Natural killer cell (primary cell): Measurements from ENCODE around the gene TMEM51. TPM values are rescaled to one million over a fixed set of nuclear protein-coding genes. Genes with fewer than 3 reads are reported as not detected.

Experiments used
- ATAC-seq, 3 donors: fragments of 150-1000 bp in 2 of 3; fragments of 200-7000 bp in 1 of 3; cut with Tn5 transposase; 1 replicate in 1 of 3; 2 replicates in 2 of 3; pipeline ENCODE4 v1.10.0; 2021; ENCODE audit warnings: mild to moderate bottlenecking in 2 of 3, moderate library complexity in 2 of 3
- DNase-seq, 2 donors: peaks; one replicate each; pipeline versions ENCODE4 v3.0.0 to v3.0.0-alpha.2; 2013 to 2021; ENCODE audit warnings: mixed read lengths in 1 of 2
- H3K27ac ChIP-seq: one replicate; pipeline ENCODE4 v1.5.1; 2013; ENCODE audit warnings: mild to moderate bottlenecking, low read length
- H3K27me3 ChIP-seq: one replicate; pipeline ENCODE4 v1.6.1; 2013; ENCODE audit warnings: low read length; ENCODE audit not compliant: control insufficient read depth, insufficient read depth
- H3K36me3 ChIP-seq: one replicate; pipeline ENCODE4 v1.6.1; 2013; ENCODE audit warnings: low read length; ENCODE audit not compliant: control insufficient read depth, insufficient read depth
- H3K4me1 ChIP-seq: one replicate; pipeline ENCODE4 v1.6.1; 2013; ENCODE audit warnings: low read length; ENCODE audit not compliant: control insufficient read depth, insufficient read depth
- H3K4me3 ChIP-seq: one replicate; pipeline ENCODE4 v1.5.1; 2013; ENCODE audit warnings: low read length
- H3K9me3 ChIP-seq: one replicate; pipeline ENCODE4 v1.6.1; 2013; ENCODE audit warnings: low read length; ENCODE audit not compliant: control insufficient read depth, insufficient read depth
- H3K27ac Mint-ChIP-seq, 2 donors: one replicate each; pipeline ENCODE4 v1.8.0; 2022; ENCODE audit warnings: mild to moderate bottlenecking in 2 of 2, mixed read lengths in 2 of 2, moderate library complexity in 1 of 2
- H3K27me3 Mint-ChIP-seq, 2 donors: one replicate each; pipeline ENCODE4 v1.8.0; 2022; ENCODE audit warnings: low read depth in 2 of 2, mixed read lengths in 2 of 2
- H3K36me3 Mint-ChIP-seq: one replicate; pipeline ENCODE4 v1.8.0; 2022; ENCODE audit warnings: mixed read lengths
- H3K4me1 Mint-ChIP-seq, 2 donors: one replicate each; pipeline ENCODE4 v1.8.0; 2022; ENCODE audit warnings: mixed read lengths in 2 of 2
- H3K4me3 Mint-ChIP-seq: one replicate; pipeline ENCODE4 v1.8.0; 2022; ENCODE audit warnings: mild to moderate bottlenecking, moderate library complexity, mixed read lengths
- H3K9me3 Mint-ChIP-seq, 2 donors: one replicate each; pipeline ENCODE4 v1.8.0; 2022; ENCODE audit warnings: mixed read lengths in 2 of 2
- CTCF ChIP-seq: fragments of 200-600 bp; IDR thresholded peaks from one replicate; pipeline ENCODE4 v1.8.0; 2022; ENCODE audit warnings: antibody characterized with exemption
- WGBS: methylation state at CpG from one replicate; pipeline ENCODE4 v1.1.7; 2013; ENCODE audit warnings: missing lambda C conversion rate; ENCODE audit not compliant: insufficient coverage; 5-methylcytosine and 5-hydroxymethylcytosine counted together
- intact Hi-C: fragments of 100-400 bp; cut with micrococcal nuclease; formaldehyde crosslinking; loops from one replicate; pipeline ENCODE4 v1.14.2; 2022
- total RNA-seq, 4 donors: library from RNA; stranded (reverse); fragments of 120-200 nt in 1 of 4; gene quantifications; one replicate each; pipeline versions ENCODE4 v1.2.3 to v1.2.4, GENCODE V29; 2013 to 2022

The TMEM51 gene
- total RNA-seq, 3 donors from 2014 or later (not counting 1 experiment from before 2014, with no cell fraction given) = not detected

DNA sequence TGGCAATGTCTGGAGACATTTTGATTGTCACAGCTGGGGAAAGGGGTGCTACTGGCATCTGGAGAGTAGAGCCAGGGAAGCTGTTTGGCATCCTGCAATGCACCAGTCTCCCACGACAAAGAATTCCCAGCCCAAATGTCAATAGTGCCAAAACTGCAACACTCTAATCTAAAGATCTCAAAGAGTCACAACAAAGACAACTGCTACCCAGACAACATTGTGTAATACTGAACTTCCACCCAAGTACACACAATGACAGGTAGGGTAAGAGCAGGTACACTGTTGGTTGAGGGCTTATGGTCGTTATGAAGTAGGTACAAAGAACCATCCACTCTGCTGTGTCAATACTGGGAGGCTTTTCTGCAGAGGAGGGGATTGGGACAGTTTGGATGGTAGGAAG is 8.2 kb upstream of the TMEM51 start:
- no peak overlapping the region for H3K27ac ChIP-seq
- intact Hi-C loops = no loop called here
- ATAC-seq (no peak), DNase-seq (no peak)
- TF ChIP-seq CTCF = no peak
- Mint-ChIP-seq H3K9me3 (no peaks in the 10 kb centered on the region), H3K36me3 (no peaks in the 10 kb centered on the region), H3K4me1 (peaks cover 0 to 9% of the 10 kb centered on the region in 2 donors), H3K27me3 (peaks cover 16 to 55% of the 10 kb centered on the region in 2 donors), H3K27ac (no peak overlapping the region), H3K4me3 (no peak overlapping the region)
- WGBS = 70% methylated on average over 2 of the region's 2 CpGs
- no peak overlapping the region for H3K4me3 ChIP-seq
- no peaks in the 10 kb centered on the region for H3K9me3 ChIP-seq
- no peaks in the 10 kb centered on the region for H3K36me3 ChIP-seq
- H3K4me1 ChIP-seq = peaks cover 6% of the 10 kb centered on the region
- peaks cover under 1% of the 10 kb centered on the region for H3K27me3 ChIP-seq

DNA sequence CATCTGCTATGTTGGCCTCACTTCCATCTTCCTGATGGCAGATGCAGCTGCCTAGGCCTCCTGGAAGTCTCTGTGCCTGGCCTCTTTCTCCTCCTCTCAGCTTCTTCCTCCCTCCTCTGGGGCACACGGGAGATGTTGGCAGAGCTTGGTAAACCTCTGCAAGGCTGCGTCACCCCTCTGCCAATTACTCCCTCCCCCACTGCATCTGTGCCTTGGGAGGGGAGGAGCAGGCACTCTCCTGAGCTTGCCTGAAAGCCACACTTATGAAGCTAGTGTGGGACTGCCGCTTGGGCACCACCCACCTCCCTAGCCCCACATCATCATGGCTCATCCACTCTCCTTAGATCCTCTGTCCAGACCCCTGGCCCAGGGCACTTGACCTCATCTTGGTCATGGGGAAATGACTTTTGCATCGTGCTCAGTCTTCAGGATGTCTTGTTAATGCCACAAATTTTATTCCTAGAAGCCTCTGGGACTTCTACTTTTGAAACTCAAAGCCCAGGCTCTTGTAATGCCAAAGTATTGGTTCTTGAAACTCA is 7.3 kb upstream of the TMEM51 start:
- WGBS = 45% methylated on average over 4 of the region's 4 CpGs

DNA sequence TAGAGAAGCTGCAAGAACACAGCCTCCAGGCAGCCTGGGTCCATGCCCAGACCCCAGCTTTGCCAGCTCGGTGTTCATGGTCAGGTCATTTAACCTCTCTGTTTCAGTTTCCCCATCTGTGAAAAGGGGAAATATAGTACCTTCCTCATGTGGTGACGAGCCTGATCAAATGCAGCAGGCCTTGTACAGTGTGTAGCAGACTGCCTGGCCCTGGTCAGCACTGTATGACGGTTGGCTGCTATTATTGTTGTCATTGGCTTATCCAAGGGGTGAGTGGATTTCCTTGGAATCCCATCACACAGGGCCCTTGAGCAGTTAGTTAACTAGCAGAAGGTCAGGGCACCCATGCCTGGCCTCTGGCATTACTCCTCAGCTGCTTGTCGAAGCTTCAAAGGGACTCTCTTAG is 6.6 kb upstream of the TMEM51 start:
- Histone ChIP-seq H3K27me3 (peaks cover 6% of the 10 kb centered on the region), H3K27ac (no peak overlapping the region), H3K4me1 (peaks cover under 1% of the 10 kb centered on the region), H3K4me3 (no peak overlapping the region), H3K9me3 (no peaks in the 10 kb centered on the region), H3K36me3 (no peaks in the 10 kb centered on the region)
- intact Hi-C loops = no loop called here
- no peak for ATAC-seq
- peaks cover 0 to 5% of the 10 kb centered on the region in 2 donors for H3K4me1 Mint-ChIP-seq
- peaks cover 23 to 62% of the 10 kb centered on the region in 2 donors for H3K27me3 Mint-ChIP-seq
- H3K36me3 Mint-ChIP-seq = no peaks in the 10 kb centered on the region
- no peak overlapping the region for H3K27ac Mint-ChIP-seq
- no peaks in the 10 kb centered on the region for H3K9me3 Mint-ChIP-seq
- no peak overlapping the region for H3K4me3 Mint-ChIP-seq
- DNase-seq = no peak
- WGBS = 63% methylated on average over 4 of the region's 4 CpGs
- TF ChIP-seq CTCF = no peak

More for the DNA sequence above, 7.3 kb upstream of the TMEM51 start:
- intact Hi-C loops = no loop called here
- H3K4me1 ChIP-seq = peaks cover 6% of the 10 kb centered on the region
- H3K27ac Mint-ChIP-seq = no peak overlapping the region
- no peaks in the 10 kb centered on the region for H3K36me3 ChIP-seq
- no peak overlapping the region for H3K27ac ChIP-seq
- peaks cover 19 to 55% of the 10 kb centered on the region in 2 donors for H3K27me3 Mint-ChIP-seq
- H3K36me3 Mint-ChIP-seq = no peaks in the 10 kb centered on the region
- no peaks in the 10 kb centered on the region for H3K9me3 ChIP-seq
- no peaks in the 10 kb centered on the region for H3K9me3 Mint-ChIP-seq
- no peak overlapping the region for H3K4me3 ChIP-seq
- DNase-seq (no peak), ATAC-seq (no peak)
- peaks cover 0 to 5% of the 10 kb centered on the region in 2 donors for H3K4me1 Mint-ChIP-seq
- TF ChIP-seq CTCF = no peak
- no peak overlapping the region for H3K4me3 Mint-ChIP-seq
- peaks cover 5% of the 10 kb centered on the region for H3K27me3 ChIP-seq

DNA sequence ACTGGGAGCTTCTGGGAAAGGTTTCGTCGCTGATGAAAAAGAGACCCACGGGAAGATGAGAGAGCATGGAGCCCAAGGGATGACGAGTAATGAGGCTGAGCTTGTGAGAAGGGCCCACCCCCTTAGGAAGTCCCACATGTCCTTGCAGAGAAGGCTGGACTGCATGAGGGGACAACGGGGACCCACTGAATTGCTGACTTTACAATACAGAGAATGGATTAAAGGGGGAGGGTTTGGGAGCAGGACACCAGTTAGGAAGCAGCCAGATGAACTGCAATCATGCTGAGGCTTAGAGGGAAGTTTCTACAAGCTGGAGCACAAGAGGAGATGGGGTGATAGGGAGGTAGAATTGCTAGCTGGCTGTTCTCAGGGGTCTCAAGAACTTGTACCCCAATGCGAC is 5.5 kb upstream of the TMEM51 start:
- Histone ChIP-seq H3K27ac (no peak overlapping the region), H3K27me3 (peaks cover 17% of the 10 kb centered on the region), H3K9me3 (no peaks in the 10 kb centered on the region), H3K4me1 (peaks cover 8% of the 10 kb centered on the region), H3K4me3 (no peak overlapping the region), H3K36me3 (no peaks in the 10 kb centered on the region)
- no peaks in the 10 kb centered on the region for H3K9me3 Mint-ChIP-seq
- H3K27me3 Mint-ChIP-seq = peaks cover 22 to 67% of the 10 kb centered on the region in 2 donors
- no peak overlapping the region for H3K4me3 Mint-ChIP-seq
- no peaks in the 10 kb centered on the region for H3K36me3 Mint-ChIP-seq
- intact Hi-C loops = no loop called here
- ATAC-seq (no peak), DNase-seq (no peak)
- WGBS = 87% methylated on average over 6 of the region's 6 CpGs
- H3K4me1 Mint-ChIP-seq = no peaks in the 10 kb centered on the region
- no peak overlapping the region for H3K27ac Mint-ChIP-seq
- TF ChIP-seq CTCF = no peak
